Astrocyte of the spinal cord (primary cell): ENCODE data around the gene THEM4.

Experiments used
- DNase-seq: peaks from one replicate; pipeline ENCODE4 v3.0.0; 2011; ENCODE audit warnings: low read depth, low spot score
- H3K4me3 ChIP-seq: 2 replicates; pipeline ENCODE4 v1.5.1; 2011; ENCODE audit warnings: low read depth, mild to moderate bottlenecking, low read length, moderate library complexity
- CTCF ChIP-seq: IDR thresholded peaks from 2 replicates; pipeline ENCODE4 v1.5.1; 2012; ENCODE audit warnings: low read depth, mild to moderate bottlenecking, low read length, inconsistent platforms
- in situ Hi-C: cut with HindIII; loops from 2 replicates; pipeline ENCODE4 v1.10.0; 2017; ENCODE audit warnings: low sequenced_read_pairs

The THEM4 gene

GRCh38 chr1:151871284-151872030 is 37.9 kb downstream of the THEM4 start:
- in situ Hi-C loops = no loop called here
- DNase-seq = no peak
- no peak overlapping the region for H3K4me3 ChIP-seq
- no peak for TF ChIP-seq CTCF

GRCh38 chr1:151868486-151868885 is 40.8 kb downstream of the THEM4 start:
- DNase-seq = no peak
- no peak overlapping the region for H3K4me3 ChIP-seq
- in situ Hi-C loops = no loop called here
- TF ChIP-seq CTCF = no peak

- no peak overlapping the region for H3K4me3 ChIP-seq
- in situ Hi-C loops = no loop called here
- peak; percentile 46 for DNase-seq
- TF ChIP-seq CTCF = no peak
Measured at GRCh38 chr1:151867765-151868411, 41.4 kb downstream of the THEM4 start.

GRCh38 chr1:151867321-151867720 is 42.0 kb downstream of the THEM4 start:
- no peak for DNase-seq
- in situ Hi-C loops = no loop called here

GRCh38 chr1:151864411-151864810 is 44.9 kb downstream of the THEM4 start:
- in situ Hi-C loops = no loop called here
- no peak for DNase-seq
- no peak overlapping the region for H3K4me3 ChIP-seq
- TF ChIP-seq CTCF = no peak

More at GRCh38 chr1:151867321-151867720, 42.0 kb downstream of the THEM4 start:
- TF ChIP-seq CTCF = no peak
- H3K4me3 ChIP-seq = no peak overlapping the region

- DNase-seq = no peak
- H3K4me3 ChIP-seq = no peak overlapping the region
- TF ChIP-seq CTCF = no peak
- in situ Hi-C loops = no loop called here
Measured at GRCh38 chr1:151862604-151863003, 46.7 kb downstream of the THEM4 start.
